HG03103 (cell line): Measurements from ENCODE around the gene DCDC2C.

ENCODE experiments used
- ATAC-seq: cut with Tn5 transposase; IDR thresholded peaks from one replicate; pipeline ENCODE4 v1.9.1; 2021; ENCODE audit warnings: low read depth; ENCODE audit not compliant: unreplicated experiment

The DCDC2C gene

GRCh38 chr2:3871002-3871401 is 167.6 kb downstream of the DCDC2C start:
- no peak for ATAC-seq

GRCh38 chr2:3872451-3872850 is 169.1 kb downstream of the DCDC2C start:
- no peak for ATAC-seq

- no peak for ATAC-seq
These were observed 170.5 kb downstream of the DCDC2C start for GRCh38 chr2:3873899-3874298.

- no peak for ATAC-seq
These were observed 172.8 kb downstream of the DCDC2C start for GRCh38 chr2:3876221-3876620.

- no peak for ATAC-seq
These were observed 173.3 kb downstream of the DCDC2C start for GRCh38 chr2:3876685-3877084.

GRCh38 chr2:3885629-3886628 is 182.6 kb downstream of the DCDC2C start:
- ATAC-seq, result no peak

GRCh38 chr2:3895021-3895420 is 191.6 kb downstream of the DCDC2C start:
- no peak for ATAC-seq
